H9 (cell line): Measurements from ENCODE around the gene GRID1. TPM values are rescaled to one million over a fixed set of nuclear protein-coding genes. Genes with fewer than 3 reads are reported as not detected.

Experiments used
- DNase-seq: peaks from one replicate; pipeline ENCODE4 v3.0.0-alpha.2; 2017
- H2AFZ ChIP-seq: one replicate; pipeline ENCODE4 v1.6.1; 2013; ENCODE audit warnings: mild to moderate bottlenecking, low read length, control low read depth, moderate library complexity
- H2AK5ac ChIP-seq: 2 replicates; pipeline ENCODE4 v1.6.1; 2013; ENCODE audit warnings: low read length, control low read depth, mixed read lengths; ENCODE audit not compliant: insufficient read length
- H2BK120ac ChIP-seq: one replicate; pipeline ENCODE4 v1.6.1; 2013; ENCODE audit warnings: low read depth, mild to moderate bottlenecking, low read length, control low read depth, inconsistent platforms; ENCODE audit not compliant: poor library complexity, severe bottlenecking
- H2BK12ac ChIP-seq: 2 replicates; pipeline ENCODE4 v1.6.1; 2013; ENCODE audit warnings: low read length, control low read depth, mixed read lengths, low read depth; ENCODE audit not compliant: insufficient read length
- H2BK15ac ChIP-seq: 2 replicates; pipeline ENCODE4 v1.6.1; 2013; ENCODE audit warnings: low read depth, low read length, control low read depth
- H2BK20ac ChIP-seq: one replicate; pipeline ENCODE4 v1.6.1; 2013; ENCODE audit warnings: low read depth, mild to moderate bottlenecking, low read length, control low read depth, inconsistent platforms; ENCODE audit not compliant: poor library complexity, severe bottlenecking
- H2BK5ac ChIP-seq: 2 replicates; pipeline ENCODE4 v1.6.1; 2013; ENCODE audit warnings: low read length, control low read depth, mixed read lengths; ENCODE audit not compliant: insufficient read length
- H3K14ac ChIP-seq: 2 replicates; pipeline ENCODE4 v1.6.1; 2013; ENCODE audit warnings: low read length, control low read depth; ENCODE audit not compliant: insufficient read depth
- H3K18ac ChIP-seq: 2 replicates; pipeline ENCODE4 v1.6.1; 2013; ENCODE audit warnings: low read depth, mild to moderate bottlenecking, mixed read lengths, low read length, control low read depth; ENCODE audit not compliant: insufficient read length
- H3K23ac ChIP-seq: 2 replicates; pipeline ENCODE4 v1.6.1; 2013; ENCODE audit warnings: low read length, control low read depth, mixed read lengths, low read depth; ENCODE audit not compliant: insufficient read length
- H3K23me2 ChIP-seq: 2 replicates; pipeline ENCODE4 v1.6.1; 2013; ENCODE audit warnings: low read depth, mild to moderate bottlenecking, mixed read lengths, low read length, control low read depth; ENCODE audit not compliant: insufficient read length, poor library complexity, severe bottlenecking
- H3K27ac ChIP-seq: 2 replicates; pipeline ENCODE4 v1.5.1; 2013; ENCODE audit warnings: low read length, control low read depth, mixed read lengths, low read depth; ENCODE audit not compliant: insufficient read length
- H3K27me3 ChIP-seq: 2 replicates; pipeline ENCODE4 v1.6.1; 2013; ENCODE audit warnings: low read length, control low read depth, inconsistent platforms; ENCODE audit not compliant: insufficient read depth
- H3K4ac ChIP-seq: 2 replicates; pipeline ENCODE4 v1.6.1; 2013; ENCODE audit warnings: low read depth, mild to moderate bottlenecking, control low read depth, inconsistent platforms, low read length, moderate library complexity
- H3K4me1 ChIP-seq: 2 replicates; pipeline ENCODE4 v1.6.1; 2013; ENCODE audit warnings: low read length, control low read depth, inconsistent platforms; ENCODE audit not compliant: insufficient read depth
- H3K4me2 ChIP-seq: 2 replicates; pipeline ENCODE4 v1.6.1; 2013; ENCODE audit warnings: low read length, control low read depth, mixed read lengths; ENCODE audit not compliant: insufficient read length, insufficient read depth
- H3K56ac ChIP-seq: 2 replicates; pipeline ENCODE4 v1.6.1; 2013; ENCODE audit warnings: low read depth, mild to moderate bottlenecking, mixed read lengths, low read length, control low read depth; ENCODE audit not compliant: insufficient read length
- H3K79me1 ChIP-seq: 2 replicates; pipeline ENCODE4 v1.6.1; 2013; ENCODE audit warnings: low read depth, mild to moderate bottlenecking, moderate library complexity, low read length, control low read depth, inconsistent platforms; ENCODE audit not compliant: insufficient read depth, poor library complexity, severe bottlenecking
- H3K79me2 ChIP-seq: 2 replicates; pipeline ENCODE4 v1.6.1; 2013; ENCODE audit warnings: low read length, control low read depth, inconsistent platforms; ENCODE audit not compliant: insufficient read depth
- H3K9ac ChIP-seq: 2 replicates; pipeline ENCODE4 v1.6.1; 2013; ENCODE audit warnings: low read length, control low read depth, mixed read lengths; ENCODE audit not compliant: insufficient read length; ENCODE audit errors: extremely low read depth
- H3K9me3 ChIP-seq: one replicate; pipeline ENCODE4 v1.6.1; 2013; ENCODE audit warnings: low read depth, low read length, inconsistent platforms; ENCODE audit not compliant: control insufficient read depth
- H3T11ph ChIP-seq: one replicate; pipeline ENCODE4 v1.6.1; 2013; ENCODE audit warnings: mild to moderate bottlenecking, low read length, control low read depth, inconsistent platforms
- H4K20me1 ChIP-seq: one replicate; pipeline ENCODE4 v1.6.1; 2013; ENCODE audit not compliant: control insufficient read depth, insufficient read length, insufficient read depth
- H4K5ac ChIP-seq: 2 replicates; pipeline ENCODE4 v1.6.1; 2013; ENCODE audit warnings: low read depth, mild to moderate bottlenecking, mixed read lengths, low read length, control low read depth; ENCODE audit not compliant: insufficient read length
- H4K8ac ChIP-seq: replicated peaks from 2 replicates; pipeline ENCODE4 v1.6.1; 2013; ENCODE audit warnings: low read length, control low read depth, mixed read lengths, low read depth; ENCODE audit not compliant: insufficient read length
- H4K91ac ChIP-seq: 2 replicates; pipeline ENCODE4 v1.6.1; 2013; ENCODE audit warnings: low read depth, mild to moderate bottlenecking, moderate library complexity, mixed read lengths, low read length, control low read depth; ENCODE audit not compliant: insufficient read length
- H3K27ac Mint-ChIP-seq, 3 experiments: 2 replicates in 2 of 3; 3 replicates in 1 of 3; pipeline ENCODE4 v1.8.0; 2020 to 2021; ENCODE audit warnings: mixed read lengths in 3 of 3, mild to moderate bottlenecking in 1 of 3, moderate library complexity in 1 of 3
- H3K27me3 Mint-ChIP-seq: 2 replicates; pipeline ENCODE4 v1.8.0; 2021; ENCODE audit warnings: low read depth, mild to moderate bottlenecking, moderate library complexity, mixed read lengths
- H3K36me3 Mint-ChIP-seq, 3 experiments: 2 replicates in 2 of 3; 3 replicates in 1 of 3; pipeline ENCODE4 v1.8.0; 2020 to 2021; ENCODE audit warnings: low read depth in 3 of 3, mixed read lengths in 3 of 3; ENCODE audit not compliant: insufficient read depth in 1 of 3
- H3K4me1 Mint-ChIP-seq, 2 experiments: 2 replicates each; pipeline ENCODE4 v1.8.0; 2020; ENCODE audit warnings: mixed read lengths in 2 of 2
- H3K4me3 Mint-ChIP-seq, 2 experiments: 2 replicates in 1 of 2; 3 replicates in 1 of 2; pipeline ENCODE4 v1.8.0; 2020 to 2021; ENCODE audit warnings: mild to moderate bottlenecking in 2 of 2, mixed read lengths in 2 of 2, moderate library complexity in 1 of 2
- H3K9me3 Mint-ChIP-seq, 2 experiments: 2 replicates in 1 of 2; 3 replicates in 1 of 2; pipeline ENCODE4 v1.8.0; 2020; ENCODE audit warnings: mild to moderate bottlenecking in 2 of 2, mixed read lengths in 2 of 2, moderate library complexity in 1 of 2
- CTCF ChIP-seq: fragments of 200-600 bp; sonication (generic); conservative IDR thresholded peaks from 3 replicates; pipeline ENCODE4 v1.8.0; 2021; ENCODE audit warnings: antibody characterized with exemption, mild to moderate bottlenecking
- WGBS: extraction: QIAGEN DNeasy Blood & Tissue Kit; methylation state at CpG from one replicate; pipeline ENCODE4 v1.1.7; 2013; ENCODE audit warnings: missing lambda C conversion rate, low lambda C conversion rate, mixed read lengths; ENCODE audit not compliant: insufficient read length; ENCODE audit errors: extremely low coverage; 5-methylcytosine and 5-hydroxymethylcytosine counted together
- total RNA-seq: library from RNA; stranded (reverse); gene quantifications from 2 replicates; pipeline ENCODE4 v1.2.1, GENCODE V29; 2021

GRID1 gene
- total RNA-seq, 1 experiment from 2014 or later, result 0.35 TPM

GRCh38 chr10:85950921-85951320 lies 415.7 kb downstream of the GRID1 start:
- no peak for DNase-seq
- no peak overlapping the region for H4K91ac ChIP-seq
- H3K9ac ChIP-seq, result no peak overlapping the region
- H3K9me3 Mint-ChIP-seq, result no peaks in the 10 kb centered on the region; a peak in 1 of 5 replicates
- H3K4ac ChIP-seq, result no peak overlapping the region
- no peak overlapping the region for H3T11ph ChIP-seq
- no peak for TF ChIP-seq CTCF
- H3K79me2 ChIP-seq, result no peaks in the 10 kb centered on the region
- H3K4me2 ChIP-seq, result no peak overlapping the region
- H2BK12ac ChIP-seq, result no peak overlapping the region
- H3K14ac ChIP-seq, result no peak overlapping the region
- H2AK5ac ChIP-seq, result no peak overlapping the region
- no peaks in the 10 kb centered on the region for H3K4me1 Mint-ChIP-seq
- no peaks in the 10 kb centered on the region; the same call in 1 of the 2 replicates for H3K27me3 Mint-ChIP-seq
- H2BK120ac ChIP-seq, result no peak overlapping the region
- H3K27ac Mint-ChIP-seq, result no peak overlapping the region
- no peaks in the 10 kb centered on the region for H3K9me3 ChIP-seq
- no peak overlapping the region for H2BK20ac ChIP-seq
- no CpG with 5 or more reads among the region's 2 CpGs for WGBS
- H3K4me1 ChIP-seq, result no peaks in the 10 kb centered on the region
- no peaks in the 10 kb centered on the region for H3K79me1 ChIP-seq
- H3K18ac ChIP-seq, result no peak overlapping the region
- no peak overlapping the region for H3K23ac ChIP-seq
- H4K5ac ChIP-seq, result no peak overlapping the region
- no peak overlapping the region for H3K4me3 Mint-ChIP-seq
- H4K8ac ChIP-seq, result no peak overlapping the region
- no peaks in the 10 kb centered on the region for H3K27me3 ChIP-seq
- H2AFZ ChIP-seq, result no peak overlapping the region
- no peaks in the 10 kb centered on the region for H4K20me1 ChIP-seq
- H2BK5ac ChIP-seq, result no peak overlapping the region
- H3K36me3 Mint-ChIP-seq, result no peaks in the 10 kb centered on the region
- H3K27ac ChIP-seq, result no peak overlapping the region
- H2BK15ac ChIP-seq, result no peak overlapping the region
- H3K56ac ChIP-seq, result no peak overlapping the region
- H3K23me2 ChIP-seq, result no peaks in the 10 kb centered on the region
